ENCODE measurements around the gene C8G. TPM values are rescaled to one million over a fixed set of nuclear protein-coding genes. Genes with fewer than 3 reads are reported as not detected.

The C8G gene
- total RNA-seq, 1 experiment from 2014 or later, result 2.9 TPM

DNA sequence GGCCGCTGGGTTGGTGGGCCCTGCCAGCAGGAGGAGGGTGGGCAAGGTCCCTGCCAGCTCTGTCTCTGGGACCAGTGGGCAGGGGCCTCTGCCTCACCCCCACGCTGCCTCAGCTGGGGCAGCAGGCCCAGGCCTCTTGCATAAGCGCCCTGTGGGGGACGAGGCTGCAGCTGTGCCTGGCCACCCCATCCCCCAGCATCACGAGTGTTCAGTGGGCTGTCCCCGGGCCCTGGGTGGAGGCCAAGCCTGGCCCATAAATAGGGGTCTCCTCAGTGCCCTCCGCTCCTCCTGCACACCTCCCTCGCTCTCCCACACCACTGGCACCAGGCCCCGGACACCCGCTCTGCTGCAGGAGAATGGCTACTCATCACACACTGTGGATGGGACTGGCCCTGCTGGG lies 32.2 kb downstream of the C8G start, which contains the start of gene PTGDS:
PTGDS (plus strand) TSS at position 282 of the 400 bp plus-strand sequence; CDS start at position 357, 75 bp downstream.
- H3K27ac ChIP-seq (ENCODE audit: low read length), result no peak within 1 kb of the TSS
- BruUV-seq (replicated peaks), result no TSS peak
- POLR2A ChIA-PET, result no interaction called here

GRCh38 chr9:136977649-136978072 lies 32.6 kb downstream of the C8G start:
- Histone ChIP-seq H3K4me1 (ENCODE audit: control insufficient read depth, insufficient read depth, low read length) (no peaks in the 10 kb centered on the region), H3K27me3 (ENCODE audit: control insufficient read depth, insufficient read depth, low read length) (no peaks in the 10 kb centered on the region), H3K9me3 (ENCODE audit: control insufficient read depth, insufficient read depth, low read depth, low read length) (no peaks in the 10 kb centered on the region), H3K36me3 (ENCODE audit: control insufficient read depth, insufficient read depth, low read length) (no peaks in the 10 kb centered on the region), H3K4me3 (ENCODE audit: low read depth in 2 of 2, low read length in 2 of 2) (peak overlapping the region; percentile 51 to 54), H3K27ac (ENCODE audit: low read length) (no peak overlapping the region)
- intact Hi-C loops (cut with micrococcal nuclease; ENCODE audit: unreplicated experiment) (no loop called here), in situ Hi-C loops (cut with HindIII; ENCODE audit: low pct_unique_long_range_greater_than_20kb, low sequenced_read_pairs) (no loop called here)
- ATAC-seq, result peak; percentile 70
- ChIA-PET CTCF (interaction anchor here (0.6 to 1.2 kb wide), 2 partner anchors 29 to 184 kb away, joined by 3 read pairs; no protein-coding TSS in a partner anchor), POLR2A (no interaction called here)
- DNase-seq (ENCODE audit: low read depth, low spot score), result no peak
- BruUV-seq (replicated peaks), result no TSS peak
- TF ChIP-seq TCF7L2 (IDR thresholded peaks at IDR 0.05; ENCODE audit: low read depth, low read length), result no peak
- TF ChIP-seq SIN3A (IDR thresholded peaks at IDR 0.05; ENCODE audit: borderline replicate concordance, insufficient read depth, low read depth, low read length), result no peak

More for the DNA sequence above, 32.2 kb downstream of the C8G start, which contains the start of gene PTGDS:
- no peaks in the 10 kb centered on the region for H3K9me3 ChIP-seq (ENCODE audit: control insufficient read depth, insufficient read depth, low read depth, low read length)
- intact Hi-C loops (cut with micrococcal nuclease; ENCODE audit: unreplicated experiment), result no loop called here
- CTCF ChIA-PET, result no interaction called here
- DNase-seq (ENCODE audit: low read depth, low spot score) (no peak), ATAC-seq (peak; percentile 12)
- H3K27me3 ChIP-seq (ENCODE audit: control insufficient read depth, insufficient read depth, low read length), result no peaks in the 10 kb centered on the region
- in situ Hi-C loops (cut with HindIII; ENCODE audit: low pct_unique_long_range_greater_than_20kb, low sequenced_read_pairs), result no loop called here
- TF ChIP-seq SIN3A (IDR thresholded peaks at IDR 0.05; ENCODE audit: borderline replicate concordance, insufficient read depth, low read depth, low read length) (no peak), POLR2AphosphoS5 (IDR thresholded peaks at IDR 0.05; ENCODE audit: low read depth, low read length) (no peak), TCF7L2 (IDR thresholded peaks at IDR 0.05; ENCODE audit: low read depth, low read length) (no peak), CTCF (IDR thresholded peaks at IDR 0.05) (no peak)
- TF ChIP-seq, protein P1, sequence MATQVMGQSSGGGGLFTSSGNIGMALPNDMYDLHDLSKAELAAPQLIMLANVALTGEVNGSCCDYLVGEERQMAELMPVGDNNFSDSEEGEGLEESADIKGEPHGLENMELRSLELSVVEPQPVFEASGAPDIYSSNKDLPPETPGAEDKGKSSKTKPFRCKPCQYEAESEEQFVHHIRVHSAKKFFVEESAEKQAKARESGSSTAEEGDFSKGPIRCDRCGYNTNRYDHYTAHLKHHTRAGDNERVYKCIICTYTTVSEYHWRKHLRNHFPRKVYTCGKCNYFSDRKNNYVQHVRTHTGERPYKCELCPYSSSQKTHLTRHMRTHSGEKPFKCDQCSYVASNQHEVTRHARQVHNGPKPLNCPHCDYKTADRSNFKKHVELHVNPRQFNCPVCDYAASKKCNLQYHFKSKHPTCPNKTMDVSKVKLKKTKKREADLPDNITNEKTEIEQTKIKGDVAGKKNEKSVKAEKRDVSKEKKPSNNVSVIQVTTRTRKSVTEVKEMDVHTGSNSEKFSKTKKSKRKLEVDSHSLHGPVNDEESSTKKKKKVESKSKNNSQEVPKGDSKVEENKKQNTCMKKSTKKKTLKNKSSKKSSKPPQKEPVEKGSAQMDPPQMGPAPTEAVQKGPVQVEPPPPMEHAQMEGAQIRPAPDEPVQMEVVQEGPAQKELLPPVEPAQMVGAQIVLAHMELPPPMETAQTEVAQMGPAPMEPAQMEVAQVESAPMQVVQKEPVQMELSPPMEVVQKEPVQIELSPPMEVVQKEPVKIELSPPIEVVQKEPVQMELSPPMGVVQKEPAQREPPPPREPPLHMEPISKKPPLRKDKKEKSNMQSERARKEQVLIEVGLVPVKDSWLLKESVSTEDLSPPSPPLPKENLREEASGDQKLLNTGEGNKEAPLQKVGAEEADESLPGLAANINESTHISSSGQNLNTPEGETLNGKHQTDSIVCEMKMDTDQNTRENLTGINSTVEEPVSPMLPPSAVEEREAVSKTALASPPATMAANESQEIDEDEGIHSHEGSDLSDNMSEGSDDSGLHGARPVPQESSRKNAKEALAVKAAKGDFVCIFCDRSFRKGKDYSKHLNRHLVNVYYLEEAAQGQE (IDR thresholded peaks at IDR 0.05; ENCODE audit: insufficient read depth in 1 of 2, low read depth in 2 of 2, low read length in 1 of 2), result no peak
- no peaks in the 10 kb centered on the region for H3K4me1 ChIP-seq (ENCODE audit: control insufficient read depth, insufficient read depth, low read length)
- H3K36me3 ChIP-seq (ENCODE audit: control insufficient read depth, insufficient read depth, low read length), result no peaks in the 10 kb centered on the region
- H3K4me3 ChIP-seq (ENCODE audit: low read depth in 2 of 2, low read length in 2 of 2), result peak within 1 kb of the TSS; percentile 51 to 54
